Peyer's patch (tissue), 4 donors: ENCODE results near the gene ASB2.

Experiments
- POLR2A ChIP-seq, 2 donors: fragments of 450-650 bp; IDR thresholded peaks; one replicate each; pipeline ENCODE4 v1.5.1; 2017; ENCODE audit warnings: antibody characterized with exemption in 2 of 2, mild to moderate bottlenecking in 2 of 2, moderate library complexity in 2 of 2
- TF ChIP-seq, protein P1 (sequence below), 6 experiments: fragments of 450-650 bp in 4 of 6; fragments of 200-600 bp in 2 of 6; sonication (generic) in 1 of 6; IDR thresholded peaks; one replicate each; pipeline ENCODE4 v1.5.1; 2017 to 2019; ENCODE audit warnings: antibody characterized with exemption in 6 of 6, mild to moderate bottlenecking in 3 of 6, moderate library complexity in 1 of 6

DNA sequence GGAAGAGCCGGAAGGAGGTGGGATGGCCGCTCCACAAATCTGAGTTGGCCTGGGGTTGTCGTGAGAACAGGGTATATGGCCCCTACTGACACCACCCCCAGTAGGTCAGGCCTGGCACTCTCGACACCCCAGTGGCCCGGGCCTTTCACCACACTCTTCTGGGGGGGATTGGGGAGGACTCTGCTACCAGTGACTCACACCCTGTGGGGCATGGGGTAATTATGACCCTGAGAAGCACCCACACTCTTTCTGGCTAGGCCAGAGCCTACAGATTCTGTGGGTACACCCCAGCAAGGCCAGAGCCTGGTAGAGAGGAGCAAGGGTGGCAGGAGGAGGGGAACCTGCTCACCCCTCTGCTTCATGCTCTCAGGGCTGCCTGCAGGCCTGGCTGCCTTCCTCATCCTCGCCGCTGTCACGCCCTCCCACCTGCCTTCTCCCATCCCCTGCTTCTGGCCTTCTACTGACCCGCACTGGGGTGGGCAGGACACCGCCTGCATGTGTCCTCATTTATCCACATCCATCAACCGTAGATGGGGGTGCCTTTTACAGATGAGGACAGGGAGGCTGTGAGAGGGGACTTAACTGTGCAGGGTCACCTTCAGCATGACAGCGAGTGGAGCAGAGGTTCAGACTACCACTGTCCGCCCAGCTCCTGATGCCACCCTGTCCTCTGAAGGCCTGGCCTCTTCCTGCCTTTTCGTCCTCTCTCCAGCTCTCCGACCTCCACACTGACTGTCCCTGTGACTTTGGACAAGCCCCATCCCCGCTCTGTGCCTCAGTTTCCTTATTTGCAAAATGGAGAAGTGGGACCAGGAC lies 18.4 kb downstream of the ASB2 start:
- TF ChIP-seq, protein P1, sequence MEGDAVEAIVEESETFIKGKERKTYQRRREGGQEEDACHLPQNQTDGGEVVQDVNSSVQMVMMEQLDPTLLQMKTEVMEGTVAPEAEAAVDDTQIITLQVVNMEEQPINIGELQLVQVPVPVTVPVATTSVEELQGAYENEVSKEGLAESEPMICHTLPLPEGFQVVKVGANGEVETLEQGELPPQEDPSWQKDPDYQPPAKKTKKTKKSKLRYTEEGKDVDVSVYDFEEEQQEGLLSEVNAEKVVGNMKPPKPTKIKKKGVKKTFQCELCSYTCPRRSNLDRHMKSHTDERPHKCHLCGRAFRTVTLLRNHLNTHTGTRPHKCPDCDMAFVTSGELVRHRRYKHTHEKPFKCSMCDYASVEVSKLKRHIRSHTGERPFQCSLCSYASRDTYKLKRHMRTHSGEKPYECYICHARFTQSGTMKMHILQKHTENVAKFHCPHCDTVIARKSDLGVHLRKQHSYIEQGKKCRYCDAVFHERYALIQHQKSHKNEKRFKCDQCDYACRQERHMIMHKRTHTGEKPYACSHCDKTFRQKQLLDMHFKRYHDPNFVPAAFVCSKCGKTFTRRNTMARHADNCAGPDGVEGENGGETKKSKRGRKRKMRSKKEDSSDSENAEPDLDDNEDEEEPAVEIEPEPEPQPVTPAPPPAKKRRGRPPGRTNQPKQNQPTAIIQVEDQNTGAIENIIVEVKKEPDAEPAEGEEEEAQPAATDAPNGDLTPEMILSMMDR (IDR thresholded peaks at IDR 0.05), result no peak
- no peak for TF ChIP-seq POLR2A (IDR thresholded peaks at IDR 0.05)
